ENCODE measurements around the gene TAS1R2. TPM values are rescaled to one million over a fixed set of nuclear protein-coding genes. Genes with fewer than 3 reads are reported as not detected.

Gene TAS1R2
- total and polyA plus RNA-seq, 9 of the 15 experiments (the other 6 are each of a cell fraction or from before 2014, with no cell fraction given) = not detected

DNA sequence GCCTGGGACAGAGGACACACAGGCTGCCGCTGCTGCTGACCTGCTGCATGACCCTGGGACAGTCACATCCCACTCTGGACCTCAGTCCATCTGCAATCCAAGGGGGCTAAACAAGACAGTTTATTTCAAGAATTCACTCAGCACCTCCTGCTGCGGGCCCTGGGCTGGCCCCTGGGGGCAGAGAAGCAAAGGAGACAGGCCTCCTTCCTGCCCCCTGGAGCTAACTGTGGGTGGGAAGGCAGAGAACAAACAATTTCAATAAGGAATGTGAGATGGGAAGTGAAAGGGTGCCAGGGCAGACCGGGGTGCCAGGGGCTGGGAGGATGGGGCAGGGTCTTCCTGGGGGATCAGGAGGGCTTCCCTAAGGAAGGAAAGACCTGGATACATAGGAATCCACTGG is 60.0 kb downstream of the TAS1R2 start (continued):
- TF ChIP-seq, protein P1, sequence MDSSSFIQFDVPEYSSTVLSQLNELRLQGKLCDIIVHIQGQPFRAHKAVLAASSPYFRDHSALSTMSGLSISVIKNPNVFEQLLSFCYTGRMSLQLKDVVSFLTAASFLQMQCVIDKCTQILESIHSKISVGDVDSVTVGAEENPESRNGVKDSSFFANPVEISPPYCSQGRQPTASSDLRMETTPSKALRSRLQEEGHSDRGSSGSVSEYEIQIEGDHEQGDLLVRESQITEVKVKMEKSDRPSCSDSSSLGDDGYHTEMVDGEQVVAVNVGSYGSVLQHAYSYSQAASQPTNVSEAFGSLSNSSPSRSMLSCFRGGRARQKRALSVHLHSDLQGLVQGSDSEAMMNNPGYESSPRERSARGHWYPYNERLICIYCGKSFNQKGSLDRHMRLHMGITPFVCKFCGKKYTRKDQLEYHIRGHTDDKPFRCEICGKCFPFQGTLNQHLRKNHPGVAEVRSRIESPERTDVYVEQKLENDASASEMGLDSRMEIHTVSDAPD (CRISPR knock-in tag; IDR thresholded peaks at IDR 0.05) = no peak
- TF ChIP-seq ZNF77 (CRISPR knock-in tag; IDR thresholded peaks at IDR 0.05) (no peak), ZNF263 (CRISPR knock-in tag; IDR thresholded peaks at IDR 0.05; ENCODE audit: borderline replicate concordance) (no peak)

- ChIA-PET POLR2A (no interaction called here), CTCF (ENCODE audit: low intra/inter-chr PET ratio) (no interaction called here)
- in situ Hi-C loops (cut with MboI) (no loop called here), intact Hi-C loops (cut with micrococcal nuclease) (no loop called here)
- Histone ChIP-seq H3K4me2 (ENCODE audit: insufficient read depth, low read length) (no peak overlapping the region), H3K27me3 (ENCODE audit: control insufficient read depth in 2 of 2, insufficient read depth in 2 of 2, low read length in 2 of 2) (peaks cover under 1 to 3% of the 10 kb centered on the region in 2 experiments; a peak in 1 of 5 replicates), H3K9me1 (ENCODE audit: control insufficient read depth, insufficient read depth, low read length) (no peaks in the 10 kb centered on the region), H3K27ac (ENCODE audit: extremely low read depth, low read depth, low read length) (no peak overlapping the region), H4K20me1 (replicated peaks; ENCODE audit: control insufficient read depth, insufficient read depth, low read length) (no peaks in the 10 kb centered on the region), H2AFZ (ENCODE audit: low read depth, low read length) (no peak overlapping the region), H3K4me1 (replicated peaks in 1 of 2; ENCODE audit: control insufficient read depth in 2 of 2, insufficient read depth in 2 of 2, low read length in 2 of 2) (peaks cover 6 to 16% of the 10 kb centered on the region in 2 experiments; a peak in 3 of 5 replicates), H3K36me3 (ENCODE audit: control insufficient read depth, insufficient read depth, low read length) (no peaks in the 10 kb centered on the region), H3K9me3 (replicated peaks; ENCODE audit: control insufficient read depth, insufficient read depth, low read depth, low read length) (no peaks in the 10 kb centered on the region), H3K79me2 (ENCODE audit: control insufficient read depth, insufficient read depth, low read length) (no peaks in the 10 kb centered on the region), H3K4me3 (no peak overlapping the region), H3K9ac (ENCODE audit: insufficient read depth in 1 of 2, low read depth in 2 of 2, low read length in 2 of 2) (peak overlapping the region in 1 of 2 experiments; percentile 16; a peak in 2 of 4 replicates)
- WGBS (ENCODE audit: insufficient coverage, low coverage, missing lambda C conversion rate) = 61% methylated on average over 6 of the region's 6 CpGs
- FAIRE-seq (no peak), ATAC-seq (no peak), DNase-seq (ENCODE audit: extremely low read depth in 1 of 4, low spot score in 3 of 4) (no peak)
- no TSS peak for BruUV-seq (replicated peaks)
- no peak for TF ChIP-seq ZNF57 (CRISPR knock-in tag; IDR thresholded peaks at IDR 0.05)
- no peak for TF ChIP-seq CAMTA2 (CRISPR knock-in tag; conservative IDR thresholded peaks at IDR 0.05)
- TF ChIP-seq, protein P2, sequence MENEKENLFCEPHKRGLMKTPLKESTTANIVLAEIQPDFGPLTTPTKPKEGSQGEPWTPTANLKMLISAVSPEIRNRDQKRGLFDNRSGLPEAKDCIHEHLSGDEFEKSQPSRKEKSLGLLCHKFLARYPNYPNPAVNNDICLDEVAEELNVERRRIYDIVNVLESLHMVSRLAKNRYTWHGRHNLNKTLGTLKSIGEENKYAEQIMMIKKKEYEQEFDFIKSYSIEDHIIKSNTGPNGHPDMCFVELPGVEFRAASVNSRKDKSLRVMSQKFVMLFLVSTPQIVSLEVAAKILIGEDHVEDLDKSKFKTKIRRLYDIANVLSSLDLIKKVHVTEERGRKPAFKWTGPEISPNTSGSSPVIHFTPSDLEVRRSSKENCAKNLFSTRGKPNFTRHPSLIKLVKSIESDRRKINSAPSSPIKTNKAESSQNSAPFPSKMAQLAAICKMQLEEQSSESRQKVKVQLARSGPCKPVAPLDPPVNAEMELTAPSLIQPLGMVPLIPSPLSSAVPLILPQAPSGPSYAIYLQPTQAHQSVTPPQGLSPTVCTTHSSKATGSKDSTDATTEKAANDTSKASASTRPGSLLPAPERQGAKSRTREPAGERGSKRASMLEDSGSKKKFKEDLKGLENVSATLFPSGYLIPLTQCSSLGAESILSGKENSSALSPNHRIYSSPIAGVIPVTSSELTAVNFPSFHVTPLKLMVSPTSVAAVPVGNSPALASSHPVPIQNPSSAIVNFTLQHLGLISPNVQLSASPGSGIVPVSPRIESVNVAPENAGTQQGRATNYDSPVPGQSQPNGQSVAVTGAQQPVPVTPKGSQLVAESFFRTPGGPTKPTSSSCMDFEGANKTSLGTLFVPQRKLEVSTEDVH (IDR thresholded peaks at IDR 0.05; ENCODE audit: low read depth, partially characterized antibody) = no peak
- TF ChIP-seq ILK (tag; IDR thresholded peaks at IDR 0.05; ENCODE audit: borderline replicate concordance, low read depth) = no peak
- TF ChIP-seq BHLHE40 (IDR thresholded peaks at IDR 0.05; ENCODE audit: low read length) = no peak
- TF ChIP-seq ZNF407 (IDR thresholded peaks at IDR 0.05; ENCODE audit: low read depth) = no peak
These were observed 60.5 kb downstream of the TAS1R2 start for GRCh38 chr1:18798946-18799345.
